ENCODE results near the gene POLR2J. TPM values are rescaled to one million over a fixed set of nuclear protein-coding genes. Genes with fewer than 3 reads are reported as not detected.

Gene POLR2J
- total and polyA plus RNA-seq, 10 of the 15 experiments (the other 5 are each of a cell fraction or from before 2014, with no cell fraction given): 16.4 to 119 (median 77.4) TPM

DNA sequence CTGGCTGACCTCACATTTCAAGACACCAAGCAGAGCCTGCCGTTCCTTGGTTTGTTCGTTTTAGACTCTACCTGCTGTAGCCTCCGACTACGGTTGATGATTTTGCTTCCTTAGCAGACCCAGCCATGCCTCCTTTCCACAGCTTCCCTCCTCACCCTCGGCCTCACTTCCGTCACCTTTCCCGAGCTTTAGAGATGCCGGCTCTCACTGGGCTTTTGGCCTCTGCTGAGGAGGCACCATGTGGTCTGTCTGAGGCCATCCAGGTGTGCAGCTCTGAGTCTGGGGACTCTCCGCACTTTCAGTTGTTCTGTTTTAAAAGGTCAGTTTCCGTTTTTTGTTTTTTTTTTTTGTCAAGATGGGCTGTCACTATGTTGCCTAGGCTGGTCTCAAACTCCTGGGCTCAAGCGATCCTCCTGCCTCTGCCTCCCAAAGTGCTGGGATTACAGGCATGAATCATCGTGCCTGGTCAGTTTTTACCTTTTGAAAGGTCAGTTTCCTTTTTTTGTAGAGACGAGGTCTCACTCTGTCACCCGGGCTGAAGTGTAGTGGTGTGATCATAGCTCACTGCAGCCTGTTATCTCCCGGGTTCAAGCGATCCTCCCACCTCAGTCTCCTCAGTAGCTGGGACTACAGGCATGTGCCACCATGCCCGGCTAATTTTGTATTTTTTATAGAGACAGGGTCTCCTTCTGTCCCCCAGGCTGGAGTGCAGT, 33.6 kb downstream of the POLR2J start (continued):
- TF ChIP-seq PRDM15 (CRISPR knock-in tag; IDR thresholded peaks at IDR 0.05): no peak
- peak; percentile 46; the same call in 1 of the 2 replicates for TF ChIP-seq MXI1 (IDR thresholded peaks at IDR 0.05; ENCODE audit: low read depth, low read length)
- no peak for TF ChIP-seq FOXK2 (IDR thresholded peaks at IDR 0.05)
- TF ChIP-seq RELB (IDR thresholded peaks at IDR 0.05; ENCODE audit: low read depth): peak; percentile 77; the same call in 1 of the 2 replicates
- no peak for TF ChIP-seq BCL11A (IDR thresholded peaks at IDR 0.05; ENCODE audit: low read depth, low read length)
- no peak for TF ChIP-seq MAX (IDR thresholded peaks at IDR 0.05; ENCODE audit: low read depth, low read length)
- TF ChIP-seq LARP7 (IDR thresholded peaks at IDR 0.05): peak; percentile 50; the same call in 1 of the 2 replicates
- TF ChIP-seq RAD51 (IDR thresholded peaks at IDR 0.05): peak; percentile 58; the same call in 1 of the 2 replicates
- TF ChIP-seq, protein P1, sequence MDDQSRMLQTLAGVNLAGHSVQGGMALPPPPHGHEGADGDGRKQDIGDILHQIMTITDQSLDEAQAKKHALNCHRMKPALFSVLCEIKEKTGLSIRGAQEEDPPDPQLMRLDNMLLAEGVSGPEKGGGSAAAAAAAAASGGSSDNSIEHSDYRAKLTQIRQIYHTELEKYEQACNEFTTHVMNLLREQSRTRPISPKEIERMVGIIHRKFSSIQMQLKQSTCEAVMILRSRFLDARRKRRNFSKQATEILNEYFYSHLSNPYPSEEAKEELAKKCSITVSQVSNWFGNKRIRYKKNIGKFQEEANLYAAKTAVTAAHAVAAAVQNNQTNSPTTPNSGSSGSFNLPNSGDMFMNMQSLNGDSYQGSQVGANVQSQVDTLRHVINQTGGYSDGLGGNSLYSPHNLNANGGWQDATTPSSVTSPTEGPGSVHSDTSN (IDR thresholded peaks at IDR 0.05; ENCODE audit: insufficient replicate concordance, low read depth, low read length): no peak
- TF ChIP-seq, protein P2, sequence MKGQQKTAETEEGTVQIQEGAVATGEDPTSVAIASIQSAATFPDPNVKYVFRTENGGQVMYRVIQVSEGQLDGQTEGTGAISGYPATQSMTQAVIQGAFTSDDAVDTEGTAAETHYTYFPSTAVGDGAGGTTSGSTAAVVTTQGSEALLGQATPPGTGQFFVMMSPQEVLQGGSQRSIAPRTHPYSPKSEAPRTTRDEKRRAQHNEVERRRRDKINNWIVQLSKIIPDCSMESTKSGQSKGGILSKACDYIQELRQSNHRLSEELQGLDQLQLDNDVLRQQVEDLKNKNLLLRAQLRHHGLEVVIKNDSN (IDR thresholded peaks at IDR 0.05; ENCODE audit: borderline replicate concordance, extremely low read length, insufficient read depth, low read depth, low read length): peak; percentile 43
- TF ChIP-seq FOS (IDR thresholded peaks at IDR 0.05; ENCODE audit: borderline replicate concordance, extremely low read depth, insufficient read length): no peak
- peak; percentile 45; the same call in 1 of the 2 replicates for TF ChIP-seq POLR2A (IDR thresholded peaks at IDR 0.05; ENCODE audit: low read depth, low read length)
- TF ChIP-seq ZNF274 (IDR thresholded peaks at IDR 0.05; ENCODE audit: insufficient read depth, insufficient read length): no peak
- no peak; a peak in 1 of 4 replicates for TF ChIP-seq BHLHE40 (IDR thresholded peaks at IDR 0.05; ENCODE audit: borderline replicate concordance in 1 of 2, low read depth in 2 of 2, low read length in 1 of 2)
- TF ChIP-seq SMAD5 (IDR thresholded peaks at IDR 0.05; ENCODE audit: low read depth): no peak
- TF ChIP-seq NR2F1 (conservative IDR thresholded peaks at IDR 0.05): peak; percentile 67
- peak; percentile 42; the same call in 1 of the 2 replicates for TF ChIP-seq PAX5 (IDR thresholded peaks at IDR 0.05; ENCODE audit: borderline replicate concordance, low read depth, low read length)
- TF ChIP-seq CBX5 (IDR thresholded peaks at IDR 0.05; ENCODE audit: low read depth): no peak
- no peak for TF ChIP-seq EZH2 (IDR thresholded peaks at IDR 0.05; ENCODE audit: borderline replicate concordance, control insufficient read depth, low read depth, low read length)
- TF ChIP-seq, protein P3, sequence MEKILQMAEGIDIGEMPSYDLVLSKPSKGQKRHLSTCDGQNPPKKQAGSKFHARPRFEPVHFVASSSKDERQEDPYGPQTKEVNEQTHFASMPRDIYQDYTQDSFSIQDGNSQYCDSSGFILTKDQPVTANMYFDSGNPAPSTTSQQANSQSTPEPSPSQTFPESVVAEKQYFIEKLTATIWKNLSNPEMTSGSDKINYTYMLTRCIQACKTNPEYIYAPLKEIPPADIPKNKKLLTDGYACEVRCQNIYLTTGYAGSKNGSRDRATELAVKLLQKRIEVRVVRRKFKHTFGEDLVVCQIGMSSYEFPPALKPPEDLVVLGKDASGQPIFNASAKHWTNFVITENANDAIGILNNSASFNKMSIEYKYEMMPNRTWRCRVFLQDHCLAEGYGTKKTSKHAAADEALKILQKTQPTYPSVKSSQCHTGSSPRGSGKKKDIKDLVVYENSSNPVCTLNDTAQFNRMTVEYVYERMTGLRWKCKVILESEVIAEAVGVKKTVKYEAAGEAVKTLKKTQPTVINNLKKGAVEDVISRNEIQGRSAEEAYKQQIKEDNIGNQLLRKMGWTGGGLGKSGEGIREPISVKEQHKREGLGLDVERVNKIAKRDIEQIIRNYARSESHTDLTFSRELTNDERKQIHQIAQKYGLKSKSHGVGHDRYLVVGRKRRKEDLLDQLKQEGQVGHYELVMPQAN (conservative IDR thresholded peaks at IDR 0.05): no peak
